H1 (cell line): ENCODE results near the gene THOP1. TPM values are rescaled to one million over a fixed set of nuclear protein-coding genes. Genes with fewer than 3 reads are reported as not detected.

ENCODE experiments used
- BCL11A ChIP-seq, 2 experiments: IDR thresholded peaks; one replicate each; pipeline ENCODE4 v1.6.1; 2011; ENCODE audit warnings: low read depth in 2 of 2, low read length in 2 of 2, mild to moderate bottlenecking in 2 of 2
- CBX5 ChIP-seq: fragments of 300-800, 300-1000 bp; sonication (generic); IDR thresholded peaks from 2 replicates; pipeline ENCODE4 v1.7.1; 2016; ENCODE audit warnings: antibody characterized with exemption, low read length, low read depth
- CEBPB ChIP-seq: IDR thresholded peaks from 2 replicates; pipeline ENCODE4 v1.6.1; 2012; ENCODE audit warnings: low read depth, low read length
- CHD1 ChIP-seq: IDR thresholded peaks from 2 replicates; pipeline ENCODE4 v1.6.1; 2012; ENCODE audit warnings: low read depth, low read length, improper control_type of control experiment
- CREB1 ChIP-seq: IDR thresholded peaks from 2 replicates; pipeline ENCODE4 v1.6.1; 2012; ENCODE audit warnings: inconsistent platforms
- EGR1 ChIP-seq: IDR thresholded peaks from 2 replicates; pipeline ENCODE4 v1.6.1; 2011; ENCODE audit warnings: low read depth, low read length, borderline replicate concordance
- EZH2 ChIP-seq: fragments of 200-600 bp; sonication (generic); IDR thresholded peaks from 2 replicates; pipeline ENCODE4 v1.7.1; 2012; ENCODE audit warnings: low read depth, mild to moderate bottlenecking, moderate library complexity, low read length, inconsistent platforms; ENCODE audit not compliant: severe bottlenecking
- FOSL1 ChIP-seq: IDR thresholded peaks from 2 replicates; pipeline ENCODE4 v1.6.1; 2011; ENCODE audit warnings: mild to moderate bottlenecking, low read depth, low read length, moderate library complexity; ENCODE audit not compliant: insufficient read depth
- GABPA ChIP-seq: IDR thresholded peaks from 2 replicates; pipeline ENCODE4 v1.6.1; 2011; ENCODE audit warnings: mild to moderate bottlenecking, low read length, moderate library complexity, borderline replicate concordance; ENCODE audit not compliant: insufficient read depth
- HDAC2 ChIP-seq, 2 experiments: fragments of 300-600 bp in 1 of 2; sonication (generic) in 1 of 2; IDR thresholded peaks; 2 replicates each; pipeline ENCODE4 v1.6.1; 2011 to 2012; ENCODE audit warnings: low read depth in 2 of 2, low read length in 2 of 2, mild to moderate bottlenecking in 2 of 2, moderate library complexity in 2 of 2, borderline replicate concordance in 1 of 2, inconsistent platforms in 1 of 2
- HDAC6 ChIP-seq: IDR thresholded peaks from one replicate; pipeline ENCODE4 v1.7.1; 2012; ENCODE audit warnings: low read depth, mild to moderate bottlenecking, inconsistent platforms, low read length, moderate library complexity
- JUN ChIP-seq: IDR thresholded peaks from 2 replicates; pipeline ENCODE4 v1.6.1; 2011; ENCODE audit warnings: low read depth, mild to moderate bottlenecking, improper control_type of control experiment, low read length
- NANOG ChIP-seq: IDR thresholded peaks from 2 replicates; pipeline ENCODE4 v1.6.1; 2011; ENCODE audit warnings: low read length, low read depth, mild to moderate bottlenecking, inconsistent platforms; ENCODE audit not compliant: insufficient read depth, poor library complexity, severe bottlenecking
- POLR2A ChIP-seq, 2 experiments: IDR thresholded peaks; 1 replicate in 1 of 2; 2 replicates in 1 of 2; pipeline ENCODE4 v1.6.1; 2011; ENCODE audit warnings: low read depth in 2 of 2, low read length in 2 of 2, mild to moderate bottlenecking in 2 of 2; ENCODE audit errors: control extremely low read depth in 1 of 2
- POLR2AphosphoS5 ChIP-seq: IDR thresholded peaks from 2 replicates; pipeline ENCODE4 v1.6.1; 2011; ENCODE audit warnings: low read depth, low read length
- TEAD4 ChIP-seq: IDR thresholded peaks from 2 replicates; pipeline ENCODE4 v1.6.1; 2012; ENCODE audit warnings: low read depth, low read length, inconsistent platforms, mixed read lengths
- ZNF274 ChIP-seq: IDR thresholded peaks from 2 replicates; pipeline ENCODE4 v1.7.0; 2012; ENCODE audit warnings: low read length, borderline replicate concordance; ENCODE audit errors: extremely low read depth
- polyA plus RNA-seq, 7 experiments: library from polyadenylated mRNA; depleted of rRNA in 3 of 7; stranded (reverse) in 5 of 7; unstranded in 2 of 7; fragments of >200 nt in 5 of 7; fragments of 200-250 nt in 2 of 7; gene quantifications; 1 replicate in 5 of 7; 2 replicates in 1 of 7; 4 replicates in 1 of 7; pipeline versions ENCODE4 v1.2.1 to v1.2.3, GENCODE V29; 2011 to 2013; ENCODE audit warnings: missing spikeins in 2 of 7, mixed read lengths in 2 of 7
- total RNA-seq: library from RNA; stranded (reverse); fragmentation: NEBNext Ultra II Directional; extraction: Animal tissue kit (Norgen Biotek cat#: 25700); gene quantifications from 2 replicates; pipeline ENCODE4 v1.2.1, GENCODE V29; 2021
- TF ChIP-seq, protein P1 (sequence below): IDR thresholded peaks from 2 replicates; pipeline ENCODE4 v1.6.1; 2011; ENCODE audit warnings: low read length, improper control_type of control experiment
- TF ChIP-seq, protein P2 (sequence below): IDR thresholded peaks from 2 replicates; pipeline ENCODE4 v1.6.1; 2012; ENCODE audit warnings: inconsistent platforms
- TF ChIP-seq, protein P3 (sequence below), 3 experiments: IDR thresholded peaks; 1 replicate in 2 of 3; 2 replicates in 1 of 3; pipeline versions ENCODE4 v1.5.1 to v1.6.1; 2011; ENCODE audit warnings: low read length in 3 of 3, mild to moderate bottlenecking in 3 of 3, inconsistent platforms in 2 of 3, low read depth in 1 of 3, moderate library complexity in 1 of 3; ENCODE audit not compliant: insufficient read depth in 1 of 3; ENCODE audit errors: control extremely low read depth in 1 of 3

The THOP1 gene
- total and polyA plus RNA-seq, 2 of the 8 experiments (the other 6 are each of a cell fraction or from before 2014, with no cell fraction given) = 136 to 159 TPM

DNA sequence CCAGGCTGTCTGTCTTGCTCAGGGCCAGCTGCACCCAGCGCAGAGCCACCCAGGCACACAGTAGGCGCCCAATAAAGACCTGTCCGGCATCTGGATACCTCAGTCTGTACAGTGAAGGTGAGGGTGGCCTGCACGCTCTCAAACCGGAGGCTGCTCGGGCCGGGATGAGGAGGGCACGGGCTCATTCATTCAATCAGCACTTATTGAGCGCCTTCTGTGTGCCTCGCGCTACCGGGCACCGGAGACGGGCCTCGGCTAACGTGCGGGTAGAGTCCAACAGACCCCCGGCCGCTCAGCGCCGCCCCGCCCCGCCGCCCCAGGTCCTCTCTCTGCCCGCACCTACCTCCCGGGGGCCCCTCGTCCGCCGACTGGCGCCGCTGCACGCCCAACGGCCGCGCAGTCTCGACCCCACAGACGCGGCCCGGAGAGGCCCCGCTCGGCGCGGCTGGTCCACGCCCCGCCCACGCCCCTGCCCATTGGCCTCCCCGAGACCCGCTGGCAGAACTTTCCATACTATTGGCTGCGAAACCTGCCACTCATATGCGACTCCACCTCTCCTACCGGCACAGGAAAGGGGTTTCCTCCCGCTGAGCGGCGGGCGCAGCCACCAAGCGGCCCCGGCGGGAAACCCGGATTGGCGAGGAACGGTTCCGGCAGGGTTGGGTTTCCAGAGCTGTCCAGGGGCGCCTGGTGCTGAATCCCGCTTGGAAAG is 45.5 kb upstream of the THOP1 start, which contains the start of gene SLC39A3 (continued):
- TF ChIP-seq NANOG (peak; percentile 32), GABPA (peak; percentile 98), TEAD4 (no peak), EZH2 (no peak), POLR2AphosphoS5 (no peak), CHD1 (no peak), FOSL1 (no peak), ZNF274 (no peak), POLR2A (IDR thresholded peaks at IDR 0.05; ENCODE audit: control extremely low read depth in 1 of 2, low read depth in 2 of 2, low read length in 2 of 2) (no peak; a peak in 1 of 3 replicates), BCL11A (IDR thresholded peaks at IDR 0.05; ENCODE audit: low read depth in 2 of 2, low read length in 2 of 2) (no peak), EGR1 (peak; percentile 78), HDAC6 (no peak), CBX5 (no peak), HDAC2 (IDR thresholded peaks at IDR 0.05; ENCODE audit: borderline replicate concordance in 1 of 2, low read depth in 2 of 2, low read length in 2 of 2) (peak; percentile 77 to 96), CEBPB (no peak), CREB1 (peak; percentile 69), JUN (0 out of 2 replicates have a peak, but pooled peaks have one; percentile 23)
- TF ChIP-seq, protein P1, sequence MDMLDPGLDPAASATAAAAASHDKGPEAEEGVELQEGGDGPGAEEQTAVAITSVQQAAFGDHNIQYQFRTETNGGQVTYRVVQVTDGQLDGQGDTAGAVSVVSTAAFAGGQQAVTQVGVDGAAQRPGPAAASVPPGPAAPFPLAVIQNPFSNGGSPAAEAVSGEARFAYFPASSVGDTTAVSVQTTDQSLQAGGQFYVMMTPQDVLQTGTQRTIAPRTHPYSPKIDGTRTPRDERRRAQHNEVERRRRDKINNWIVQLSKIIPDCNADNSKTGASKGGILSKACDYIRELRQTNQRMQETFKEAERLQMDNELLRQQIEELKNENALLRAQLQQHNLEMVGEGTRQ = no peak
- TF ChIP-seq, protein P2, sequence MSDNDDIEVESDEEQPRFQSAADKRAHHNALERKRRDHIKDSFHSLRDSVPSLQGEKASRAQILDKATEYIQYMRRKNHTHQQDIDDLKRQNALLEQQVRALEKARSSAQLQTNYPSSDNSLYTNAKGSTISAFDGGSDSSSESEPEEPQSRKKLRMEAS = peak; percentile 56; the same call in 1 of the 2 replicates
- TF ChIP-seq, protein P3, sequence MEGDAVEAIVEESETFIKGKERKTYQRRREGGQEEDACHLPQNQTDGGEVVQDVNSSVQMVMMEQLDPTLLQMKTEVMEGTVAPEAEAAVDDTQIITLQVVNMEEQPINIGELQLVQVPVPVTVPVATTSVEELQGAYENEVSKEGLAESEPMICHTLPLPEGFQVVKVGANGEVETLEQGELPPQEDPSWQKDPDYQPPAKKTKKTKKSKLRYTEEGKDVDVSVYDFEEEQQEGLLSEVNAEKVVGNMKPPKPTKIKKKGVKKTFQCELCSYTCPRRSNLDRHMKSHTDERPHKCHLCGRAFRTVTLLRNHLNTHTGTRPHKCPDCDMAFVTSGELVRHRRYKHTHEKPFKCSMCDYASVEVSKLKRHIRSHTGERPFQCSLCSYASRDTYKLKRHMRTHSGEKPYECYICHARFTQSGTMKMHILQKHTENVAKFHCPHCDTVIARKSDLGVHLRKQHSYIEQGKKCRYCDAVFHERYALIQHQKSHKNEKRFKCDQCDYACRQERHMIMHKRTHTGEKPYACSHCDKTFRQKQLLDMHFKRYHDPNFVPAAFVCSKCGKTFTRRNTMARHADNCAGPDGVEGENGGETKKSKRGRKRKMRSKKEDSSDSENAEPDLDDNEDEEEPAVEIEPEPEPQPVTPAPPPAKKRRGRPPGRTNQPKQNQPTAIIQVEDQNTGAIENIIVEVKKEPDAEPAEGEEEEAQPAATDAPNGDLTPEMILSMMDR (IDR thresholded peaks at IDR 0.05; ENCODE audit: control extremely low read depth in 1 of 3, insufficient read depth in 1 of 3, low read depth in 1 of 3, low read length in 3 of 3) = no peak; a peak in 1 of 4 replicates
